CD4-positive, alpha-beta memory T cell (primary cell): ENCODE measurements around the gene INSRR. TPM values are rescaled to one million over a fixed set of nuclear protein-coding genes. Genes with fewer than 3 reads are reported as not detected.

Source experiments
- CTCF ChIA-PET: fragments of 350-600 bp; sonication (Branson Sonifier 250); formaldehyde crosslinking; loops from one replicate; lab custom pipeline; 2021; ENCODE audit warnings: inconsistent platforms; ENCODE audit not compliant: partially characterized antibody; lab: Charles Lee
- POLR2A ChIA-PET: fragments of 350-600 bp; sonication (Branson Sonifier 250); formaldehyde crosslinking; loops from one replicate; lab custom pipeline; 2021; ENCODE audit not compliant: partially characterized antibody; lab: Charles Lee
- DNase-seq, 5 donors: peaks; one replicate each; pipeline versions ENCODE4 v3.0.0 to v3.0.0-alpha.2; 2020 to 2022; ENCODE audit warnings: mixed read lengths in 1 of 5
- H3K27ac ChIP-seq: one replicate; pipeline ENCODE4 v1.7.0; 2013; ENCODE audit warnings: low read depth, low read length
- H3K27me3 ChIP-seq: 2 replicates; pipeline ENCODE4 v1.7.0; 2013; ENCODE audit warnings: mild to moderate bottlenecking, low read length, moderate library complexity; ENCODE audit not compliant: insufficient read depth
- H3K36me3 ChIP-seq: 2 replicates; pipeline ENCODE4 v1.7.0; 2013; ENCODE audit warnings: mild to moderate bottlenecking, low read length, moderate library complexity; ENCODE audit not compliant: insufficient read depth
- H3K4me1 ChIP-seq: 2 replicates; pipeline ENCODE4 v1.7.0; 2013; ENCODE audit warnings: mild to moderate bottlenecking, low read length, moderate library complexity; ENCODE audit not compliant: insufficient read depth
- H3K4me3 ChIP-seq, 2 donors: one replicate each; pipeline ENCODE4 v1.7.0; 2013; ENCODE audit warnings: low read length in 2 of 2, mild to moderate bottlenecking in 1 of 2
- H3K9me3 ChIP-seq, 2 donors: one replicate each; pipeline ENCODE4 v1.7.0; 2013; ENCODE audit warnings: low read length in 2 of 2, control low read depth in 1 of 2; ENCODE audit not compliant: control insufficient read depth in 1 of 2
- H3K27ac Mint-ChIP-seq, 7 donors: one replicate each; pipeline ENCODE4 v1.8.0; 2020 to 2021; ENCODE audit warnings: mixed read lengths in 7 of 7, mild to moderate bottlenecking in 6 of 7, inconsistent platforms in 3 of 7, moderate library complexity in 3 of 7
- H3K27me3 Mint-ChIP-seq, 2 donors: one replicate each; pipeline ENCODE4 v1.8.0; 2020 to 2021; ENCODE audit warnings: mixed read lengths in 2 of 2
- H3K36me3 Mint-ChIP-seq, 2 donors: one replicate each; pipeline ENCODE4 v1.8.0; 2020 to 2021; ENCODE audit warnings: mixed read lengths in 2 of 2, inconsistent platforms in 1 of 2, mild to moderate bottlenecking in 1 of 2
- H3K4me1 Mint-ChIP-seq, 4 donors: one replicate each; pipeline ENCODE4 v1.8.0; 2020 to 2021; ENCODE audit warnings: mixed read lengths in 4 of 4, mild to moderate bottlenecking in 1 of 4
- H3K4me3 Mint-ChIP-seq, 8 donors: one replicate each; pipeline ENCODE4 v1.8.0; 2020 to 2021; ENCODE audit warnings: mixed read lengths in 8 of 8, mild to moderate bottlenecking in 7 of 8, moderate library complexity in 6 of 8, inconsistent platforms in 3 of 8
- H3K9me3 Mint-ChIP-seq, 8 donors: one replicate each; pipeline ENCODE4 v1.8.0; 2020 to 2021; ENCODE audit warnings: mixed read lengths in 8 of 8, mild to moderate bottlenecking in 5 of 8, inconsistent platforms in 3 of 8, moderate library complexity in 1 of 8
- intact Hi-C: fragments of 100-400 bp; cut with micrococcal nuclease; formaldehyde crosslinking; loops from one replicate; pipeline ENCODE4 v1.15.1; 2023
- polyA plus RNA-seq, 2 donors: library from polyadenylated mRNA; unstranded; fragments of 300-500 nt; fragmentation: Illumina TruSeq; gene quantifications; one replicate each; pipeline ENCODE4 v1.2.3, GENCODE V29; 2021
- total RNA-seq, 2 experiments: library from RNA; stranded (reverse); gene quantifications; one replicate each; pipeline ENCODE4 v1.2.3, GENCODE V29; 2021

Gene INSRR
- total and polyA plus RNA-seq, 4 experiments from 2014 or later, result 0.06 TPM; not detected in 3

DNA sequence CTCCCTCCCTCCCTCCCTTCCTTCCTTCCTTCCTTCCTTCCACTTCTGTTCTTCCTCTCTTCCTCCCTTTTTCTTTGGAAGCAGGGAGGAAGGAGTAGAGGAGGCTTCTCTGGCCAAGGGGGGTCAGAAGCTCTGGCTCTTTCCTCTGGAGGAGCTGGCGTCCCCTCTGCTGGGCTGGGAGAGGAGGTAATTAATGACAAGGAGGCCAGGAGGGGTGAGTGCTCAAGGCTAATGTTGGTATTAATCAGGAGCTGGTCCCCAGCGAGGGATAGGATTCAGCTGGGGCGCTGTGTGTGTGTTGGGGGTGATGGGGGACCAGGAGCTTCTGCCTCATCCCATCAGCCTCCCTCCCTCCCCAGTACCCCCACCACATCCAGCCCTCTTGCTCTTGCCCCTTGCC is 28.4 kb upstream of the INSRR start:
- intact Hi-C loops, result no loop called here
- no peak overlapping the region for H3K27ac ChIP-seq
- POLR2A ChIA-PET, result no interaction called here
- DNase-seq, result no peak
- Mint-ChIP-seq H3K4me3 (no peak overlapping the region), H3K4me1 (peaks cover 5 to 14% (median 6%) of the 10 kb centered on the region in 4 donors), H3K27me3 (peaks cover 20 to 45% of the 10 kb centered on the region in 2 donors), H3K36me3 (no peaks in the 10 kb centered on the region), H3K27ac (no peak overlapping the region), H3K9me3 (peaks cover 0 to 2% (median 0%) of the 10 kb centered on the region in 8 donors)
- H3K4me3 ChIP-seq, result no peak overlapping the region
- H3K27me3 ChIP-seq, result no peaks in the 10 kb centered on the region
- H3K4me1 ChIP-seq, result peaks cover 5% of the 10 kb centered on the region
- no peaks in the 10 kb centered on the region for H3K36me3 ChIP-seq
- no peaks in the 10 kb centered on the region for H3K9me3 ChIP-seq
- CTCF ChIA-PET, result interaction anchor here (1.2 to 7.7 kb wide), 5 partner anchors 26 to 197 kb away, joined by 3 to 130 read pairs (median 4); partner anchors contain the start of gene NTRK1

DNA sequence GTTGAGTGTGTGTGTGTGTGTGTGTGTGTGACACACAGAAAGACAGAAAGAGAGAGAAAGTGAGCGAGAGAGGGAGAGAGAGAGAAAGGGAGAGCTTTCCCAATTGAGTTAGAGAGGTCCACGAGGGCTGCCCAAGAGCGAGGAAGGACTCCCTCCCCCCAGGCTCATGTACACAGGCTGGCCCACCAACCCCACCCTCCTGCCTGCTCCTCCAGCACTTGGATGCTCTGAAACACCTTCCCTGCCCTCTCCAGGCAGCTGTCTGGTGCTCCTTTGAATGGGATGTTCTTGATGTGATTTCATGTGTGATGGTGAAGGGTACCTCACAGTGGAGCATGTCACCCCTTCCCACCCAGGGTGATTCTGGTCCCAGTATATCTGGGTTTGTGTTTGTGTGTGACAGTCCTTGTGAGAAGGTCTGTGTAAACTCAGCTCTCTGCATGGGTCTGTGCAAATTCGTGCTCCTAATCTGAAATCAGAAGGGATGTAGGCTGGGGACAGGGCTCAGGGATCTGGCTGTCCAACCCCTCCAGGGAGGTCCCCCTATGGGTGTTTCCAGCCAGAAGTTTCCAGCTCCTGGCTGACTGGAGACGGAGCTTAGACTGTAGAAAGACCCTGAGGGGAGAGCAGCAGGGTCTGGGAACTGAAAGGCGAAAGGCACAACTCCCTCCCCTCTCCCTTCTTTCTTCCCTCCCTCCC is 27.8 kb upstream of the INSRR start:
- Mint-ChIP-seq H3K27ac (no peak overlapping the region), H3K27me3 (peaks cover 26 to 48% of the 10 kb centered on the region in 2 donors), H3K4me3 (no peak overlapping the region), H3K36me3 (no peaks in the 10 kb centered on the region), H3K9me3 (peaks cover 0 to 2% (median 0%) of the 10 kb centered on the region in 8 donors), H3K4me1 (peaks cover 2 to 8% (median 3%) of the 10 kb centered on the region in 4 donors)
- CTCF ChIA-PET, result interaction anchor here (1.1 to 7.7 kb wide), 5 partner anchors 26 to 160 kb away, joined by 3 to 130 read pairs (median 3); partner anchors contain the start of gene NTRK1
- no peak overlapping the region for H3K4me3 ChIP-seq
- H3K27ac ChIP-seq, result no peak overlapping the region
- no peaks in the 10 kb centered on the region for H3K9me3 ChIP-seq
- no peaks in the 10 kb centered on the region for H3K36me3 ChIP-seq
- H3K4me1 ChIP-seq, result no peaks in the 10 kb centered on the region
- DNase-seq, result no peak
- POLR2A ChIA-PET, result no interaction called here
- intact Hi-C loops, result no loop called here
- H3K27me3 ChIP-seq, result no peaks in the 10 kb centered on the region

DNA sequence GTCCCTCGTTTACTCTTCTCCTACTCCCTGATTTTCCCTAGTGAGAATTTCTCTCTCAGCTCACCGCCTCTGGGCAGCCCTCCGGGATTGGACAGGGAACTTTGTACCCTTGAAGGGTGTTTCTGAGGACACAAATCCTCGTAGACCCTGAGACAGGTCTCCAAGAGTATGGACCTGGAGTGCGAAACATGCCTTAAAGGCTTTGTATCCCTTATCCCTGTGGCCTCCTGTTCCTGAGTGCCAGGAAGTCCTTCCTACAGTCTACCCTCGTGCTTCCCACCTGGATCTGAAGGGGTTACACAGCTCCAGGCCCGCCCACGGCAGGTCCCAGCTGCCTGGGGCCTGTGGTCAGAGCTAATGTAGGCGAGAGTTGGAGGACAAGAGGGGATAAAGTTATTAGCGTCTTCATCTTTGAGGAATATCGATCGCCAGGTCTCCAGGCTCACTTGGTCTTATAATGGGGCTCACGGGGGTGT is 27.0 kb upstream of the INSRR start:
- peaks cover 0 to 2% (median 0%) of the 10 kb centered on the region in 8 donors for H3K9me3 Mint-ChIP-seq
- POLR2A ChIA-PET, result no interaction called here
- Histone ChIP-seq H3K4me3 (no peak overlapping the region), H3K27me3 (no peaks in the 10 kb centered on the region), H3K9me3 (no peaks in the 10 kb centered on the region), H3K27ac (no peak overlapping the region), H3K36me3 (no peaks in the 10 kb centered on the region), H3K4me1 (no peaks in the 10 kb centered on the region)
- DNase-seq, result no peak
- intact Hi-C loops, result no loop called here
- peaks cover 0 to 5% (median 3%) of the 10 kb centered on the region in 4 donors for H3K4me1 Mint-ChIP-seq
- H3K36me3 Mint-ChIP-seq, result no peaks in the 10 kb centered on the region
- H3K27me3 Mint-ChIP-seq, result peaks cover 28 to 53% of the 10 kb centered on the region in 2 donors
- CTCF ChIA-PET, result interaction anchor here (1.1 to 7.7 kb wide), 4 partner anchors 43 to 160 kb away, joined by 3 to 130 read pairs (median 4); no protein-coding TSS in a partner anchor
- no peak overlapping the region for H3K4me3 Mint-ChIP-seq
- H3K27ac Mint-ChIP-seq, result no peak overlapping the region

DNA sequence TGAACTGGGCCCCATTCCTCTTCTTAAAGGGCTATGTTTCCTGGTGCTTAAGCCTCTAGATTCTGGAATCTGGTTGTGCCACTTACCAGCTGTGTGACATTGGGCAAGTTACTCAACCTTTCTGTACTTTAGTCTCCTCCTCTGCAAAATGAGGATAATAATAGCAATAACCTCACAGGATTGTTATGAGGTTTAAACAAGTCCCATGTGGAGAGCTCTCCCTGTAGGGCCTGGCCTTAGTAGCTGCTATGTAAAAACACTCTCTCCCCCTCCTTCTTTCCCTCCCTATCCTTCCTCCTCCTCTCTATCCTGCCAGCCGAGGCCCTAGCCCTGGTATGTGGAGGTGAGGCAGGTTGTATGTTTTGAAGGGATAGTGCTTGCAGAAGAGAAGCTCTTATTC is 26.4 kb upstream of the INSRR start:
- Histone ChIP-seq H3K36me3 (no peaks in the 10 kb centered on the region), H3K27me3 (no peaks in the 10 kb centered on the region)
- CTCF ChIA-PET, result interaction anchor here (1.1 to 1.3 kb wide), 2 partner anchors 47 to 159 kb away, joined by 3 to 4 read pairs; no protein-coding TSS in a partner anchor

DNA sequence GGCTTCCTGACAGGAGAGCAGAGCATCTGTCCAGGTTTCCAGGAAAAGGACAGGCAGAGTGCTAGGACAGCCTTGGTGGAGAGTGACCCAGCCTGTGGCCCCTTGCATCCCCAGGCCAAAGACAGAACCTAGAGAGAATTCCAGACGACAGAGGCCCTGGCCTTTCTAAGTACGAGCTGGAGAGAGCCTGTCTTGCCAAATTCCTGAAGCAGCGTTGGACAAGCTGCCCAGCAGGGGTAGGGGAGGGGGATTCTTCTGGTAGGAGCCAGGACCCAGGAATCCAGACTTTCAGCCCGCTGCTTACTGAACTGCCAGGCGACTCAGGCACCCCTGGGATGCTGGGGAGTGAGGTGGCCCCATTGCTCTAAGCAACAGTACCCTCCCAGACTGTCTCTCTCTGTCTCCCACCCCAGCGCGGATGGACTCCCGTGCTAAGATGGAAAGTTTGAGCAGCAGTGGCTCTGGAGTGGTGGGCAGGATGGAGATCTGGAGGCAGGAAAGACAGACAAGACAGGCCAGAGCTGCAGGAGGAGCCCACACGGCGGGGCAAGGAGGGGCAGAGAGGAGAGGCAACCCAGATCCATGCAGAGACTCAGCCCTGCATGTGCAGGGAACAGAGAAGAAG is 25.8 kb upstream of the INSRR start:
- intact Hi-C loops, result no loop called here
- no peak for DNase-seq
- Histone ChIP-seq H3K27ac (no peak overlapping the region), H3K36me3 (no peaks in the 10 kb centered on the region), H3K9me3 (no peaks in the 10 kb centered on the region), H3K4me1 (no peaks in the 10 kb centered on the region), H3K27me3 (no peaks in the 10 kb centered on the region), H3K4me3 (no peak overlapping the region)
- H3K4me1 Mint-ChIP-seq, result no peaks in the 10 kb centered on the region
- H3K27me3 Mint-ChIP-seq, result peaks cover 29 to 50% of the 10 kb centered on the region in 2 donors
- ChIA-PET CTCF (interaction anchor here (1.1 to 1.7 kb wide), 3 partner anchors 25 to 46 kb away, joined by 3 to 5 read pairs (median 4); no protein-coding TSS in a partner anchor), POLR2A (no interaction called here)
- H3K27ac Mint-ChIP-seq, result no peak overlapping the region
- H3K4me3 Mint-ChIP-seq, result no peak overlapping the region
- H3K9me3 Mint-ChIP-seq, result peaks cover 0 to 2% (median 0%) of the 10 kb centered on the region in 8 donors
- H3K36me3 Mint-ChIP-seq, result no peaks in the 10 kb centered on the region

More for the DNA sequence above, 26.4 kb upstream of the INSRR start:
- H3K9me3 ChIP-seq, result no peaks in the 10 kb centered on the region
- Mint-ChIP-seq H3K27ac (no peak overlapping the region), H3K4me3 (no peak overlapping the region), H3K36me3 (no peaks in the 10 kb centered on the region), H3K9me3 (peaks cover 0 to 2% (median 0%) of the 10 kb centered on the region in 8 donors), H3K27me3 (peaks cover 29 to 51% of the 10 kb centered on the region in 2 donors), H3K4me1 (peaks cover 0 to 3% (median 3%) of the 10 kb centered on the region in 4 donors)
- no peak overlapping the region for H3K4me3 ChIP-seq
- no peak for DNase-seq
- intact Hi-C loops, result no loop called here
- H3K27ac ChIP-seq, result no peak overlapping the region
- H3K4me1 ChIP-seq, result no peaks in the 10 kb centered on the region
- POLR2A ChIA-PET, result no interaction called here

DNA sequence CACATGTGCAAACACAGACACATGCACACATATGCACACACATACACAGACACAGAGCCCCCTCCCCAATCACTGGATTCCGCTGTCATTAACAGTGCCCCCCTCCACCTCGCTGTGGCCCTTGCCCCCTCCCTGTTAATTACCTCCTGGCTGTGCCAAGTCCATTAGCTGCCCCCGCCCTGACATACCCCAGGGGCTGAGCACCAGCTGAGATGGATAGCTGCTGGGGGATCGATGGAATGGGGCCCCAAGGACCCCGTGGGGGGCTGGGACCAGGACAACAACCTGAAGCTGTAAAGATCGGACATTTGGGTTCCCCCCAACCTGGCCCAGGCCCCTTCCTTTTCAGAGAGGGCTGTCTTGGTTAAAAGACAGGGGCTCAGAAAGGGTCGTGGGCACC is 25.0 kb upstream of the INSRR start:
- H3K4me3 ChIP-seq, result no peak overlapping the region
- Mint-ChIP-seq H3K4me3 (no peak overlapping the region), H3K27ac (peak overlapping the region in 2 of 7 donors; percentile 5 to 29), H3K27me3 (peaks cover 27 to 49% of the 10 kb centered on the region in 2 donors), H3K36me3 (no peaks in the 10 kb centered on the region), H3K4me1 (no peaks in the 10 kb centered on the region), H3K9me3 (peaks cover 0 to 2% (median 0%) of the 10 kb centered on the region in 8 donors)
- H3K4me1 ChIP-seq, result no peaks in the 10 kb centered on the region
- intact Hi-C loops, result no loop called here
- POLR2A ChIA-PET, result interaction anchor here (0.5 kb wide), 1 partner anchor 223 kb away, joined by 3 read pairs; no protein-coding TSS in a partner anchor
- CTCF ChIA-PET, result interaction anchor here (1.1 to 1.7 kb wide), 2 partner anchors 24 to 44 kb away, joined by 3 to 5 read pairs; no protein-coding TSS in a partner anchor
- no peak for DNase-seq
- H3K27me3 ChIP-seq, result no peaks in the 10 kb centered on the region
- H3K9me3 ChIP-seq, result no peaks in the 10 kb centered on the region
- no peak overlapping the region for H3K27ac ChIP-seq
- no peaks in the 10 kb centered on the region for H3K36me3 ChIP-seq

DNA sequence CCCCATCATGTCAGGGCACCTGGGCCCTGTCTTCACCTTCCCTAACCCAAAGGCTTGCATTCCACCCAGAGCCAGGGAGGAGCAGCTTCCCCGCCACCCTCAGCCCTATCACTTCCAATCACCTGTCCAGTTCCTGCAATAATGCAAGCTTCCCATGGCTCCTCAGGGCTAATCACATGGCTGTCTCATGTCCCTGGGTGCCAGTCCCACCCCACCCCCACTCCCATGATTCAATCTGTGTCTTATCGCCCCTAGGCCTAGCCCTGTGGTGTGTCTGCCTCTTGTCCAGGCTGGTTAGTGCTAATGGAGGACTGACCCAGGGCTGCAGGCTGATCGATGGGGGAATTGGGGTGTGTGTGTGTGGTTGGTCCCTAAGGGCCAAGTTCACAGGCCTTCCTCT is 23.6 kb upstream of the INSRR start:
- Mint-ChIP-seq H3K36me3 (no peaks in the 10 kb centered on the region), H3K4me1 (no peaks in the 10 kb centered on the region), H3K27me3 (peaks cover 25 to 50% of the 10 kb centered on the region in 2 donors), H3K4me3 (no peak overlapping the region), H3K9me3 (peaks cover 0 to 2% (median 0%) of the 10 kb centered on the region in 8 donors), H3K27ac (no peak overlapping the region)
- H3K27me3 ChIP-seq, result no peaks in the 10 kb centered on the region
- no peak overlapping the region for H3K27ac ChIP-seq
- ChIA-PET POLR2A (no interaction called here), CTCF (interaction anchor here (2.1 kb wide), 1 partner anchor 23 kb away, joined by 5 read pairs; the partner anchor contains the start of gene NTRK1)
- H3K9me3 ChIP-seq, result no peaks in the 10 kb centered on the region
- no peak overlapping the region for H3K4me3 ChIP-seq
- DNase-seq, result no peak
- no peaks in the 10 kb centered on the region for H3K4me1 ChIP-seq
- H3K36me3 ChIP-seq, result no peaks in the 10 kb centered on the region
- intact Hi-C loops, result no loop called here
